ENCODE results near the gene WDR86. TPM values are rescaled to one million over a fixed set of nuclear protein-coding genes. Genes with fewer than 3 reads are reported as not detected.

The WDR86 gene
- polyA plus RNA-seq, 1 donor: 12.0 TPM

DNA sequence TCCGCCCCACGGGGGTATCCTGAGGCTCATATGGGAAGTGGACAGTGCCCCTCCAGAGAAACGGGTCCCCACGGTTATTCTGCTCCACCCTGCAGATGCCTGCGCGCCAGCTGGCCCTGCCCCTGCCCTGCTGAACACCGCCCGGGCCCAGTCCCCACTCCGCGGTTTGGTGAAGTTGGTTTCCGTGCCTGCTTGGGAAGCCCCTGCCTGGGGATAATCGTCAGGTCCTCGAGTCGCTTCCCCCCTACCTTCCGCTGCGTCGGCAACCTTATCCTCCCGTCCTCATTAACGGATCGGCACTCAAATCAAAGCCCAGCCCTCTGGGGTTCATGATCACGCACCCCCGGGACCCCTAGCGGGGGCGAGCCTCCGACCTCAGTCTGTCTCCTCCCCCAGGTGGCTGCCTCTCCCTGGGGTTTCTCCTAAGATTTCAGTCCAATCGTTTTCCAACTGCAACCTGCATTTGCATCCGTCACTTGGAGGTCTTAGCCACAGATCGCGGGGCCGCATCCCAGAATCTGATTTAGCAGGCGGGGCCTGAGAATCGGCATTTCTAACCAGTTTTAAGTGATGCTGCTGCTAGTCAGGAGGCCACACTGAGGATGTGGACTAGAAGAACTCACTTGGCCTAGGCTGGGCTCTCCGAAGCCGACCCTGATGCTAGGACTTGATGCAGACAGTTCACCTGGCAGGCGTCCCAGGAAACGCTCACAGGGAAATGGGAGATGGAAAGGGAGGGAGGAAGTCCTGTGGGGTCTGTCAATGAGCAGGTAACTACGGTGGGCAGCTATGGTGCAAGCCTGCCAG is 27.6 kb downstream of the WDR86 start:
- H3K36me3 ChIP-seq (ENCODE audit: control insufficient read depth, insufficient read depth, low read length): peaks cover 17% of the 10 kb centered on the region
- WGBS (ENCODE audit: insufficient coverage, low lambda C conversion rate): no CpG with 5 or more reads among the region's 37 CpGs
- no peak overlapping the region for H3K27ac ChIP-seq (ENCODE audit: low read length)
- H3K9me3 ChIP-seq (ENCODE audit: control insufficient read depth, low read depth, low read length): peaks cover 7% of the 10 kb centered on the region
- peaks cover 40% of the 10 kb centered on the region for H3K27me3 ChIP-seq (ENCODE audit: control insufficient read depth, insufficient read depth, low read length)
- DNase-seq: no peak
- H3K4me1 ChIP-seq (ENCODE audit: control insufficient read depth, insufficient read depth, low read length): peaks cover 7% of the 10 kb centered on the region
- H3K4me3 ChIP-seq (ENCODE audit: low read length): no peak overlapping the region

DNA sequence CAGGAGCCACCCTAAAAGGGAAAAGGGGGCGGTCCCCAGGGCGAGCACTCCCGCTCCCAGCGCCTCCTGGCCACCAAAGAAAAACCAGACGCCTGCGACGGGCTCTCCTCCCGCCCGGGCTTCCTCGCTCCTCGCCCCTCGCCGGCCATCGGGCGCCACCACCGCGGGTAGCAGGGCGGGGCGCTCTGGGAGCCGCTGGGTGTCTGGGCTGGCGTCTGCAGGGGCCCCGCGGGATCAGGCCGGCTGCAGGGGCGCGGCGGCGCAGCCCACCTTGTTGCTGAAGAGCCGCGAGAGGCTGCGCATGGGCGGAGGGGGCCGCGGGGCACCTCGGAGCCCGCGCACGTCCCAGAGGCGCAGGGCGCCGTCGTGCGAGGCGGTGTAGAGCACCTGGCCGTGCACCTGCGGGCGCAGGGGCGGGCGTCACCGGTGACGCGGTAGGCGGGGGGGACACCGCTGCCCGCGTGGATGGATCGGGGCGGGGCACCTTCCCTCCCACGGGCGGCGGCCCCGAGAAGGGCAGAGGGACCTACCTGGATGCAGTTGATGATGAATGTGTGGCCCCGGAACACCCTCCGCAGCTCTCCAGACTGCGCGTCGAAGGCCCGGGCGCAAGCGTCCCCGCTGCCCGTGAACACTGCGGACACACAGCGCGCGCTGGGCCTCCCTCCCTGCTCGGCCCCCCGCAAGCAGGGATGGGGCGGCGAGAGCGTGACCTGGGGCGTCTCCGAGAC is 28.3 kb downstream of the WDR86 start:
- peaks cover 40% of the 10 kb centered on the region for H3K27me3 ChIP-seq (ENCODE audit: control insufficient read depth, insufficient read depth, low read length)
- peak in 1 of 2 donors; percentile 30 for DNase-seq
- H3K9me3 ChIP-seq (ENCODE audit: control insufficient read depth, low read depth, low read length): peaks cover 7% of the 10 kb centered on the region
- H3K36me3 ChIP-seq (ENCODE audit: control insufficient read depth, insufficient read depth, low read length): peaks cover 23% of the 10 kb centered on the region
- H3K4me3 ChIP-seq (ENCODE audit: low read length): no peak overlapping the region
- no CpG with 5 or more reads among the region's 83 CpGs for WGBS (ENCODE audit: insufficient coverage, low lambda C conversion rate)
- H3K27ac ChIP-seq (ENCODE audit: low read length): no peak overlapping the region
- peaks cover 7% of the 10 kb centered on the region for H3K4me1 ChIP-seq (ENCODE audit: control insufficient read depth, insufficient read depth, low read length)

DNA sequence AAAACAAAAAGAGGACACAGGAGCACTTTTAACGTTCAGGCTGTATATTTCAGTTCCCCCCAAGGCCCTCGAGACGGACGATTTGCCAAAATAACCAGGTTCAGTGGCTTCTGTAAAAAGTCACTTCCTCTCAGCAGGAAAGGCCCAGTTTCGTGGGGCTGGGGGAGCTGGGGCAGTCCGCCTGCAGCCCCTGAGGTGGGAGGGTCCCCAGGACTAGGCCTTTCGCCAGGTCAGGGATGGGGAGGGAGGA is 28.8 kb downstream of the WDR86 start:
- no CpG with 5 or more reads among the region's 7 CpGs for WGBS (ENCODE audit: insufficient coverage, low lambda C conversion rate)
- no peak overlapping the region for H3K27ac ChIP-seq (ENCODE audit: low read length)
- no peak for DNase-seq

DNA sequence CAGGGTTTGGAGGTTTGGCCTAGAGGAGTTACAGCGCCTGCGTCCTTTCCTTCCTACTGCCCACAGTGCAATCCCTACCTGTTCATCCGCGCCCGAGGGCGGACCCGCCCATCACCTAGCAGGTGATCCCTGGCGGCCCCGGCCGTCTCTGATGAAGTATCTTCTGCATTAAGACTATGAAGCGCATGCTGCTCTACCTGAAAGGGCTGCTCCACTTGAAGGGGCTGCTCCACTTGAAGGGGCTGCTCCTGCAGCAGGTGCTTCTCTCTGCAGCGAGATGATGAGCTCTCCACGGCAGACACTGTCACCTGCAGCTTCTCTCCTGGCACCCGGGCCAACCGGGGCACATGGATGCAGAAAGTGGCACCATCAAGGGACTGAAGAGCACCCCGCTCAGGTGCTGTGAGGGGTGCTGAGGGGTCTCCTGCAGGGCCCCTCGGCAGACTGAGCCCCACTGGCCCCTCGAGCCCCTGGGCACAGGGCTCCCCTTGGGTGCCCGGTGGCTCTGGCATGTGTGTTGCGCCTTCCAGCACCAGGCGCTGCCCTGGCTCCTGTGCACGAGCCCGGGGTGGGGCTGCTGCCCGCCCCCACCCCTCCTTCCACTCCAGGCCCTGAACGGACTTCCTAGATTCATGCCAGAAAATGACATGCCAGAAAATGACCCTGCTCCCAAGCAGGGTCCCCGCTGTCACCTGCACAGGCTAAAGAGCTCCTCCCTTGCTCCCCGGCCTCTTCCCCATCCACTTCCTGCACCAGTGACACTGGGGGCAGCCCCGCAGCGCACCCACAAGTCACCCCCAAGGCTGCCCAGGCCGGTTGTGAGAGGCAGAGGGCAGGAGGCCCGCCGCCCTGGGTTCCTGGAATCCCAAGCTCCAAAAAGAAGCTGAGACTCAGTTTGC is 29.4 kb downstream of the WDR86 start:
- no peak for DNase-seq
- peaks cover 7% of the 10 kb centered on the region for H3K9me3 ChIP-seq (ENCODE audit: control insufficient read depth, low read depth, low read length)
- peaks cover 34% of the 10 kb centered on the region for H3K36me3 ChIP-seq (ENCODE audit: control insufficient read depth, insufficient read depth, low read length)
- no CpG with 5 or more reads among the region's 32 CpGs for WGBS (ENCODE audit: insufficient coverage, low lambda C conversion rate)
- H3K4me1 ChIP-seq (ENCODE audit: control insufficient read depth, insufficient read depth, low read length): peaks cover 7% of the 10 kb centered on the region
- H3K27me3 ChIP-seq (ENCODE audit: control insufficient read depth, insufficient read depth, low read length): peaks cover 40% of the 10 kb centered on the region
- no peak overlapping the region for H3K27ac ChIP-seq (ENCODE audit: low read length)
- no peak overlapping the region for H3K4me3 ChIP-seq (ENCODE audit: low read length)

More for the DNA sequence above, 28.8 kb downstream of the WDR86 start:
- Histone ChIP-seq H3K9me3 (ENCODE audit: control insufficient read depth, low read depth, low read length) (peaks cover 7% of the 10 kb centered on the region), H3K27me3 (ENCODE audit: control insufficient read depth, insufficient read depth, low read length) (peaks cover 40% of the 10 kb centered on the region), H3K4me1 (ENCODE audit: control insufficient read depth, insufficient read depth, low read length) (peaks cover 7% of the 10 kb centered on the region), H3K4me3 (ENCODE audit: low read length) (no peak overlapping the region), H3K36me3 (ENCODE audit: control insufficient read depth, insufficient read depth, low read length) (peaks cover 28% of the 10 kb centered on the region)

DNA sequence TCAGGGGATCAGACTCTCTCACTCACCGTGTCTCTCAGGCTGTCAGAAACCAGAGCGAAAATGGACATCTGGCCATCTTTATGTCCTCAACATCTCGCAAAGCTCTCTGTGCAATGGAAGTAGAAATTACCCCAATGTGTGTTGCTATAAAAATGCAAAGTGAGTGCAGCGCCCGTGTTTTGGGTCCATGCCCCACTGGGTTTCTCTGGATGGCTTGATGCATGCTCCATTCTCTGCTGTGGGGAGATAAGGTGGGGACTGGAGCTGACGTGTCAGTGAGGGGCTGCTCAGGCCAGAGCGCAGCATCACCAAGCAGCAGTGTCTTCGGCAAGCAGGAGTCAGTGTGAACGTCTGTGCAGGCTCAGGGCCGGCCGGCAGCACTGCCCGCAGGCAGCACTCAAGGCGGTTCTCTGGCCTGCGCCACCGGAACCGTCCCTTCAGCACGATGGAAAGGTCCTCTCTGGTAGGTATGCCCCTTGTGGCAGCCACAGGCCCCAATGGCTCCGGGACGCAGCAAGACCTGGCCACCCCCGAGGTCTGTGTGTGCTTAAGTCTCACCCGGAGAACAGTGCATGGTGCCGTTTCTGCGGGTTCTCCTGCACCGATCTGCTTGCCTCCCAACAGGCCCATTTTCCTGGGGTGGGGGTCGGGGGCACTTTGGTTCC is 30.2 kb downstream of the WDR86 start:
- Histone ChIP-seq H3K4me1 (ENCODE audit: control insufficient read depth, insufficient read depth, low read length) (peaks cover 7% of the 10 kb centered on the region), H3K27ac (ENCODE audit: low read length) (no peak overlapping the region), H3K9me3 (ENCODE audit: control insufficient read depth, low read depth, low read length) (peaks cover 3% of the 10 kb centered on the region), H3K36me3 (ENCODE audit: control insufficient read depth, insufficient read depth, low read length) (peaks cover 37% of the 10 kb centered on the region), H3K27me3 (ENCODE audit: control insufficient read depth, insufficient read depth, low read length) (peaks cover 37% of the 10 kb centered on the region), H3K4me3 (ENCODE audit: low read length) (no peak overlapping the region)
- no CpG with 5 or more reads among the region's 25 CpGs for WGBS (ENCODE audit: insufficient coverage, low lambda C conversion rate)
- no peak for DNase-seq

DNA sequence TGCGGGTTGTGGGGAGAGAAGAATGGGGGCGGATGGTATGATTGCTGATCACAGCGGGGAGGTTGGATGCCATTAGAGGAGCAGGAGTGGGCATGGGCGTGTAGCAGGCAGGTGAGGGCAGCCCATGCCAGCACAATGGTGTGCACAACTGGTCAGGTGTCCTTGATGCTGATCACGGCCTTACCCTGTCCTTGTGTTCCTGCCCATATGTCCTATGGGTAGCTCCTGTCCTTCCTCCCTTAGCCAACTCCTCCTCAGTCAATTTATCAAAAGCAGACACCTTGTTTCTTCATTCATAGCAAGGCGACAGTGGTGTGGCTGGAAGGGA is 30.7 kb downstream of the WDR86 start:
- Histone ChIP-seq H3K4me1 (ENCODE audit: control insufficient read depth, insufficient read depth, low read length) (peaks cover 7% of the 10 kb centered on the region), H3K27ac (ENCODE audit: low read length) (no peak overlapping the region), H3K4me3 (ENCODE audit: low read length) (no peak overlapping the region), H3K9me3 (ENCODE audit: control insufficient read depth, low read depth, low read length) (peaks cover 3% of the 10 kb centered on the region), H3K27me3 (ENCODE audit: control insufficient read depth, insufficient read depth, low read length) (peaks cover 32% of the 10 kb centered on the region), H3K36me3 (ENCODE audit: control insufficient read depth, insufficient read depth, low read length) (peaks cover 42% of the 10 kb centered on the region)
- WGBS (ENCODE audit: insufficient coverage, low lambda C conversion rate): no CpG with 5 or more reads among the region's 6 CpGs
- DNase-seq: no peak

DNA sequence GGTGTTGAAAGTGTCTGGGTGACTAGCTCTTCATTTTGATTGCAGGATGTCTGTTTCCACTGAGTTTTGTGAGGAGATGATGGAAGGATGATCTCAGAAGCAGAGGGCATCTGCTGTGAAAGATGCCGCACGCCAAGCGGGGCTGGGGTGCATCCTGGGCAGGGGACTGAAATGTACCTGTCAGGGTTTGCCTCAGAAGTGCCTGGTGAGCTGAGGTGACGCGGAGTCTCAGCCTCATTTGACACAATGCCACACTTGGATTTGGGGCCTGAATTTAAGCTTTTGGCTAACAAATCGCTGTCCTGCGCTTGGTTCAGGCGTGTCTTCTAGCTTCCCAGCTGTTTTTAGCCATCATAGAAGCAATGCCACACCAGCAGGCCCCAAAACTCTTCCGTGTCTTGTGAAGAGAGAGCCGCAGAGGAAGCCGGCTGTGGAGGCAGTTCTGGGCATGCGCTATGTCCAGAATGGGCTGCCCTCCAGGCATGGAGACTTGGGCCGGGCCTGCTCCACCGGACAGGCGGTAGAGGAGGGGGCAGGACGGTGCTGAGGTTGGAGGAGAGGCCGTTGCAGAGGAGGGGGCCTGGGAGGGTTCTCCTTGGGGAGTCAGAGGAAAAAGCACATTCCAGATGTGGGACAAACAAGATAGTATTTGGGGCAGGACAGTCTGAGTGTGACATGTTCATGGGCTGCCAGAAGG is 31.2 kb downstream of the WDR86 start:
- Histone ChIP-seq H3K27ac (ENCODE audit: low read length) (no peak overlapping the region), H3K27me3 (ENCODE audit: control insufficient read depth, insufficient read depth, low read length) (peaks cover 27% of the 10 kb centered on the region), H3K9me3 (ENCODE audit: control insufficient read depth, low read depth, low read length) (peaks cover 3% of the 10 kb centered on the region), H3K4me3 (ENCODE audit: low read length) (no peak overlapping the region), H3K36me3 (ENCODE audit: control insufficient read depth, insufficient read depth, low read length) (peaks cover 47% of the 10 kb centered on the region), H3K4me1 (ENCODE audit: control insufficient read depth, insufficient read depth, low read length) (peaks cover 7% of the 10 kb centered on the region)
- 100% methylated on average over 3 of the region's 17 CpGs for WGBS (ENCODE audit: insufficient coverage, low lambda C conversion rate)
- no peak for DNase-seq

DNA sequence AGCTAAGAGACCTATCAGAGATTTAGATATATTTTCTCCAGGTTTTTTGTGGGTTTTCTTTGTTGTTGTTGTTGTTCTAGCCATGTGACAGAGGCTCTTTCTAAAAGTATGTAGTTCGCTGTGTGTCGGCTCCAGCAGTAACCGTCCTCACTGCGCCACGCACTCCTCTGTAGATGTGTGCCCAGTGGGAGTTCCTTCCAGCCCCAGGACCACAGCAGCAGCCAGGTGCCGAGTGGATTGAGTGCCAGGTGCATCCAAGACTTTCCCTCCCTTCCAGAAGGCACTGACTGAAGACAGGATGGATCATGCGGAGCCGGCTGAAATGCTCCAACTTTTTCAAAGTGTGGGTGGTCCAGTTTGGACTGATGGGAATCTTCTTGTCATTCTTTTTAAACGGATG is 31.8 kb downstream of the WDR86 start:
- Histone ChIP-seq H3K27me3 (ENCODE audit: control insufficient read depth, insufficient read depth, low read length) (peaks cover 21% of the 10 kb centered on the region), H3K4me1 (ENCODE audit: control insufficient read depth, insufficient read depth, low read length) (peaks cover 7% of the 10 kb centered on the region), H3K36me3 (ENCODE audit: control insufficient read depth, insufficient read depth, low read length) (peaks cover 52% of the 10 kb centered on the region), H3K9me3 (ENCODE audit: control insufficient read depth, low read depth, low read length) (peaks cover 3% of the 10 kb centered on the region), H3K27ac (ENCODE audit: low read length) (no peak overlapping the region), H3K4me3 (ENCODE audit: low read length) (no peak overlapping the region)
- no CpG with 5 or more reads among the region's 9 CpGs for WGBS (ENCODE audit: insufficient coverage, low lambda C conversion rate)
- no peak for DNase-seq

DNA sequence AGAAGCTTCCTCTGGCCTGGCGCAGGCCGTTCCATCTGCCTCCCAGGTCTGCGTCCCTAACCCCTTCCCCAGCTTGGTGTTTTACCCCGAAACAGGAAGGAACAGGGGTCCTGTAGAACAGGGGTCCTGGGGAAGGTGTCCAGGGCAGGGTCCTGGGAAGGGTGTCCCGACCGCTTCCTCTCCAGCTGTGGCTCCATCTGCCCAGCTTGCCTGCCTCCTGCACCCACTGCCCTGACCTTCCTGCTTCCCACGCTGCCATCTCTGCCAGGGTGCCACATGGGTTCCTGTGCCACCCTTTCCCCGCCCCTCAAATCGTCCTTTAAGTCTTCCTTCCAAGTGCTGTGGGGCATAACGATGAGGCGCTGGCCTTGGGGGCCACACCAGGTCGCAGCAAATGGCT is 32.4 kb downstream of the WDR86 start:
- Histone ChIP-seq H3K4me1 (ENCODE audit: control insufficient read depth, insufficient read depth, low read length) (peaks cover 7% of the 10 kb centered on the region), H3K9me3 (ENCODE audit: control insufficient read depth, low read depth, low read length) (peaks cover 3% of the 10 kb centered on the region), H3K27me3 (ENCODE audit: control insufficient read depth, insufficient read depth, low read length) (peaks cover 15% of the 10 kb centered on the region), H3K27ac (ENCODE audit: low read length) (no peak overlapping the region), H3K4me3 (ENCODE audit: low read length) (no peak overlapping the region), H3K36me3 (ENCODE audit: control insufficient read depth, insufficient read depth, low read length) (peaks cover 55% of the 10 kb centered on the region)
- no peak for DNase-seq
- WGBS (ENCODE audit: insufficient coverage, low lambda C conversion rate): no CpG with 5 or more reads among the region's 12 CpGs
